GM21737 (cell line): ENCODE results near the gene CRIP1.

ENCODE experiments used
- ATAC-seq: cut with Tn5 transposase; IDR thresholded peaks from one replicate; pipeline ENCODE4 v1.9.1; 2021; ENCODE audit warnings: mild to moderate bottlenecking, moderate library complexity; ENCODE audit not compliant: unreplicated experiment

Gene CRIP1

GRCh38 chr14:105480199-105480746, 6.4 kb upstream of the CRIP1 start:
- no peak for ATAC-seq

GRCh38 chr14:105480807-105481801, 5.6 kb upstream of the CRIP1 start:
- peak; percentile 41 for ATAC-seq

GRCh38 chr14:105481886-105482457, 4.7 kb upstream of the CRIP1 start:
- peak; percentile 46 for ATAC-seq

GRCh38 chr14:105482486-105483110, 4.1 kb upstream of the CRIP1 start:
- no peak for ATAC-seq

GRCh38 chr14:105483300-105484068, 3.2 kb upstream of the CRIP1 start:
- ATAC-seq, result no peak

DNA sequence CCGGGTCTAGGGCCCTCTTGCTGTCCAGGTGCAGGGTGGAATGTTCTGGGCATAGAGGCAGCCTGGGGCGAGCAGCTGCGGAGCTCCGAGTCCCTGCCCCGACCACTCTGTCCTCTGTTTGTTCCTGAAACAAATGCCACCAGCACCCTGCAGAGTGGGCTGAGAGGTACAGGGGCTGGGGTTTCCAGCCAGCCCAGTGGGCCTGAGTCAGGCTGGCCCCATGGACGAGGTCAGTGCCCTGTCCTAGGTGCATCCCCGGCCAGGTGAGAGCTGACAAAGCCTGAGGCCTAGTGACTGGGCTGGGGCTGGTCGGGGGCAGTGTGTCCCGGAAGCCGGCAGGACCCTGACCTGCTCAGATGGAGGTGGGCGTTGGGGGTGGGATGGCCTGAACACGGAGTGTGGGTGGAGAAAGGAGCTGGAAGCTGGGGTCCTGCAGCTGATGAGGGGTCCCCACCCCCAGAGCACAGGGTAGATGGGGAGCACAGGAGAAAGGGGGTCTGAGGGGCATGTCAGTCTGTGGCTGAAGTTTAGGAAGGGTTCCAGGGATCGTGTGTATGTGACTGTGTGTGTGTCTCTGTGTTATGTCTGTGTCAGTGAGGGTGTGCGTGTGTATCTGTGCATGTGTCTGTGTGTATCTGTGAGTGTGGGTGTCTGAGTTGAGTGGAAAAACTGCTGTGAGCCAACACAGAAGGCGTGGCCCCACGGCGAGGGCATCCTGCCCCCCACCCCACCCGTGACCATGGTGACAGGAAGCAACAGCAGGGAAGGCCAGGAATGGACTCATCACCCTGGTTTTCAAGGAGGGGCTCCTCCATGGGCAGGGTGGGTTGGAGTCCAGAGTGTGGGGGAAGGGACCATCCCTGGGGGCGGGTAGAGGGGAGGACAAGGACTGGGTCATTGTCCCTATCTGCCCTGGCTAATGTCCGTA, 2.4 kb upstream of the CRIP1 start:
- ATAC-seq, result no peak

DNA sequence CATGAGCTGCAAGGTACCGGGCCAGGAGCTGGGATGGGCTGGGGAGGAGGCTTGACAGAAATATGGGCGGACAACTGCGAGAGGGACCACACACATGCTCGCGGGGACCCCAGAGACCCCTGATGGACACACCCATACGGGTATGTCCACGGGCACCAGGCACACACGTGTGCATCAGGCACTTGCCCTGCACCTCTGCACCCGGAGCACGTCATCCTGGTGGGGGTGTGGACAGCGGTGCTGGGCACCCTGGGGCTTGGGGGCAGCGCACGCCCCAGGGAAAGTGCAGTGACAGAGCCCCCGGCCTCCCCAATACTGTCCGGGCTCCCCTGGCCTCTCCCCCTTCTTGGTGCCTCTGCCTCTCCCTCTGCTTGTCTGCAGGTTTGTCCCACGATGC, 1.7 kb upstream of the CRIP1 start:
- ATAC-seq, result no peak

DNA sequence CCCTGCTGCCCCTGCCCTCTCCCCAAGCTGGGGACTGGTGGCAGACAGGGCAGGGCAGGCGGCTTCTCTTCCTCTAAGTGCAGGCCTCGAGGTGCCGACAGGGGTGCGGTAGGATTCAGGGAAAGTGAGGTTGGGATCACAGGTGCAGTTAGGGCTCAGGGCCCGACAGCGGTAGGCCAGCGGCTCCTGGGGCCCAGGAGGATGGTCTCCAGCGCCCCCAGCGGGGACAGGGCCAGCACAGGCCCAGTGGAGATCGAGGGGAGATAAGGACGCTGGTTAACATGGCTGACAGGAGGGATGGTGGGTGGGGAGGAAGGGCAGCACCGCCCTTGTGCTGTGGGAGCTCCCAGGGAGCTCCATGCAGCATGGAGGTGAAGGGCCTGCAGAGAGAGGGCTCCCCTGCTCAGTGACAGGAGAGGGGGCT, 935 bp upstream of the CRIP1 start:
- ATAC-seq, result no peak

- ATAC-seq, result no peak
Observed at GRCh38 chr14:105486974-105487448, 325 bp downstream of the CRIP1 start.

- ATAC-seq, result no peak
Observed at GRCh38 chr14:105487449-105487985, 831 bp downstream of the CRIP1 start.

DNA sequence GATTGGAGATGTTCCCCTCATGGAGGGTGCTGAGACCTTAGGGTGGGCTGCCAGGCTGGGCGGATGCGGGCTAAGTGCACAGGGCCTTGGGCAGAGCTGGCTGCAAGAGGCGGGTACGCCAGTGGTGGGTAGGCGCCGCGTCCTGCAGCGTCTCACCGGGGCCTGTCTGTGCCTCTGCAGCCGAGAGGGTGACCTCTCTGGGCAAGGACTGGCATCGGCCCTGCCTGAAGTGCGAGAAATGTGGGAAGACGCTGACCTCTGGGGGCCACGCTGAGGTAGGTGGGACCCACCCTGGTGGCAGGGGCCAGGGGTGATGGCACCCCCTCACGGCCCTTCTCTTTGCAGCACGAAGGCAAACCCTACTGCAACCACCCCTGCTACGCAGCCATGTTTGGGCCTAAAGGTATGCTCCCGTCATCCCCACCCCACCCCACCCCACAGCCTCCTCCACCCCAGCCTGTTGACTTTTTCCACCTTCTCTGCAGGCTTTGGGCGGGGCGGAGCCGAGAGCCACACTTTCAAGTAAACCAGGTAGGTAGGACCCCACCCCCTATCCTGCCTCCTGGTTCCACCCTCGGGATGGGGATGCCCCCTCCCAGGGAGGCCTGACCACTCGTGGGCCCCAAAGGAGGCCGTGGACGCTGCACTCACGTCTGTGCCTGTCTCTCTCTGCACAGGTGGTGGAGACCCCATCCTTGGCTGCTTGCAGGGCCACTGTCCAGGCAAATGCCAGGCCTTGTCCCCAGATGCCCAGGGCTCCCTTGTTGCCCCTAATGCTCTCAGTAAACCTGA, 1.5 kb downstream of the CRIP1 start:
- ATAC-seq, result no peak

DNA sequence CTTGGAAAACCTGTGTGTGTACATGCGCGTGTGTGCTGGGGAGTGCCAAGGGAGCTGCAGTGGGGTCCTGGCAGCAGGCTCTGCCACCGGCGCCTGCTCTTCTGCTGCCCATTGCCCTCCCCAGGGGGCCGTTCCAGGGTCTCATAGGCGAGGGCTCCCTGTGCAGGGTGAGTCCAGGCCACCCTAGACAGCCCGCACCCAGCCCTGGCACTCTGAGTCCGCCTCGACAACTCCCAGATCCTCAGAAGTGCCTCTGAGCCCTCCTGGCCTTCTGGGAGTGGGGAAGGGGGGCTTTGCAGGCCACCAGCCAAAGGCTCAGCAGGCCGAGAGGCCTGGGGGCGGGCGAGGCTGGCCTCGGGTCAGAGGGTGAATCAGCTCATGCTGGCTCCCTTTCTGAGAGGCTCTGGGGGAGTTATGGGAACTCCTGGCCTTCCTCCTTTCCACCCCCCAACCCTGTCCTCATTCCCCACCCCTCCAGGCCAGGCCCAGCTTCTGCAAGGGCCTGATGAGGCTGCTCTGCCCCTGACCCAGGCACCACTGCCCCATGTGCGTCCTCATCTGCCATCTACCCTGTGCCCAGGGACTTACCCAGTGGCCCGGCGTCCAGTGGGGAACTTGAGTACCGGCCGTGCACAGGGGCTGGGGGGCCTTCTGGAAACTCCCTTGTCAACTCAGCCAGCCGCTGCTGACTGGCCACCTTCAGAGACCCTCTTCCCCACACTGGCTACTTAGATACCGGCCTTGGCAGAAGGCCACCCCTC, 2.3 kb downstream of the CRIP1 start:
- ATAC-seq, result no peak

- no peak for ATAC-seq
Observed at GRCh38 chr14:105489542-105490266, 3.0 kb downstream of the CRIP1 start.

DNA sequence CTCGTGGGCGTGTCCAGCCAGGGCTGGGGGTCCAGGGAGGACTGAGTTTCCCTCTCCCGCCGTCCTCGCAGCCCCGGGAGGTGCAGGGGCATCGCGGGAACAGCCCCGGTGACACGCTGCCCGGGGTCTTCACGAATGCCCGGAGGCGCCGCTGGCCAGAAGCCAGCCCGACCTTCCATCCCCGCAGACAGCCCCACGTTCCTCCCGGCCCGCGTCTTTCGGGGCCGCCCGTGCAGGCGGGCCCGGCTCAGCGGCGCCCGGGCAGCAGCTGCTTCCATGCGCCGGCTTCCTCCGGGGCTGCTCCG, 3.5 kb downstream of the CRIP1 start:
- peak; percentile 0 for ATAC-seq

DNA sequence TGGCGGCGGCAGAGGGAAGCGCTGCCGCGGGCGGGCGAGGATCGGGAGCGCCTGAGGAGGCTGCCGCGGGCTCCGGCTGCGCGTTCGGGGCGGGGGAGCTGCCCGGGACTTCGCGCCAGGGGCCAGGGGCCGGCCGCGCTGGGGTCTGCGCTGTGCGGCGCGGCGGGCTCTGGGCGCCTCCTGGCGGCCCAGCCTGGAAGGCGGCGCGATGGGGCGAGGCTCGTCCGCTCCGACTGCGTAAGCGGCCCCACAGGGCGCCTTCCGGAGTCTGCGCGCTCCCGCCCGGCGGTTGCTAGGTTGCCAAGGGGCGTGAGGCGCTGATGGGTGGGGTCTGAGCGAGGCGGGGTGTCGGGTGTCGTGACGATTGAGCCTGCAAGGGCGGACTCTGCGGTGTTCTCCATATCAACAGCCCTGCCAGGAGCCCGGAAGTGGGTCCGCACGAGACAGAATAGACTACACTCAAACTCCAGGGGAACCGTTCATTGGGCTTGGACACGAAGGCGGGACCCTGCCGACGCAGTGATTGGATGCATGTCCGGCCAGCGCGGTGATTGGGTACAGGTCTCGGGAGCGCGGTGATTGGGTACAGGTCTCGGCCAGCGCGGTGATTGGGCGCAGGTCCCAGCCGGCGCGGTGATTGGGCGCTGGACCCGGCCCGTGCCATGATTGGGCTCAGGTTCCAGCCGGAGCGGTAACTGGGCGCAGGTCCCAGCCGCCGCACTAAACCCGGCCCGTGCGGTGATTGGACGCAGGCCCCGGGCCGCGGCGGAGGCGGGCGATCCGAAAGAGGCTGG, 4.1 kb downstream of the CRIP1 start, which contains the start of gene TEDC1:
Gene TEDC1, plus strand, starts transcription at position 675 of the 794 bp plus-strand sequence. CDS start 130 bp downstream, outside the sequence.
- peak; percentile 55 for ATAC-seq

DNA sequence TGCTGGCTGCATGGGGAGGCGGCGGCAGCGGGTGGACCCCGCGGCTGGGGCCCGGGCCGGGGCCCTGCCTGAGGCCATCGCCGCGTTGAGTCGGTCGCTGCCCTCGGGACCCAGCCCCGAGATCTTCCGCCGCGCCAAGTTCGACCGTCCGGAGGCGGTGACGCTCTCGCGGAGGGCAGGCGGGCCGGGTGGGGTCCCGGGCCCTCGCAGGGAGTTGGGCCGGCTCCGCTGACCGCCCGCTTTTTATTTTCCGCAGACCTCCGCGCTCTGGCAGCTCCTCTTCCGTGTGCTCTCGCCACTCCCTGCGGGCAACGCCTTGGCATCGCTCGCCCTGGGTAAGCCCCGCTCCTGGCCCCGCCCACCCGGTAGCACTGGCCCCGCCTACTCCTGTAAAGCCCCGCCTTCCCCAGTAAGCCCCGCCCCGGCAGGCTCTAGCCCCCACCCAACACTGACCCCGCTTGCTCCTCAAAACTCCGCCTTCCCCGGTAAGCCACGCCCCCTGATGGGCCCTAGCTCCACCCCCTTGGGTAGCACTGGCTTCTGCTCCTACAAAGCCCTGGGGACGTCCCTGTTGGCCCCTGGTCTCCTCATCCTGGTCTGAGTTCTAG, 4.8 kb downstream of the CRIP1 start:
- ATAC-seq, result peak; percentile 5
